Measurements from ENCODE around the gene TSPY3. TPM values are rescaled to one million over a fixed set of nuclear protein-coding genes. Genes with fewer than 3 reads are reported as not detected.
"Not testable (repeated sequence)": the region's sequence is repeated elsewhere in the genome, so short reads cannot be mapped to it uniquely, and the experiment has no call there.

Gene TSPY3
- total RNA-seq: not detected in 2 replicates

GRCh38 chrY:9398121-9398520 is at the start of gene TSPY3:
Gene TSPY3, plus strand, starts transcription at chrY:9398421. Its CDS starts 46 bp downstream, at chrY:9398467.
- intact Hi-C loops (cut with micrococcal nuclease): not testable (repeated sequence)

GRCh38 chrY:9357497-9357896 is 40.7 kb upstream of the TSPY3 start, which contains the start of gene TSPY8:
Gene TSPY8, plus strand, starts transcription at chrY:9357797. Its CDS starts 46 bp downstream, at chrY:9357843.
- intact Hi-C loops (cut with micrococcal nuclease): not testable (repeated sequence)

GRCh38 chrY:9396527-9396926 is 1.7 kb upstream of the TSPY3 start:
- intact Hi-C loops (cut with micrococcal nuclease): not testable (repeated sequence)

Other genes starting within 250 kb of the TSPY3 start
- gene TSPY4, start 61.0 kb upstream of the TSPY3 start, total RNA-seq: not detected in 2 replicates
- gene TSPY8, start 40.6 kb upstream of the TSPY3 start, total RNA-seq: not detected in 2 replicates
- not detected in 2 replicates for gene TSPY1, start 68.5 kb downstream of the TSPY3 start, total RNA-seq
- gene TSPY9, start 88.8 kb downstream of the TSPY3 start, total RNA-seq: not detected in 2 replicates
- not detected in 2 replicates for gene TSPY10, start 129.5 kb downstream of the TSPY3 start, total RNA-seq